Measurements from ENCODE around the gene ACOT13. TPM values are rescaled to one million over a fixed set of nuclear protein-coding genes. Genes with fewer than 3 reads are reported as not detected.

The ACOT13 gene
- total and polyA plus RNA-seq, 2 of the 8 experiments (the other 6 are each of a cell fraction or from before 2014, with no cell fraction given): 27.6 to 40.6 TPM

GRCh38 chr6:24692003-24692402 lies 25.1 kb downstream of the ACOT13 start:
- Histone ChIP-seq H3K4ac (replicated peaks; ENCODE audit: insufficient read length, low read depth, low read length) (no peak overlapping the region), H2BK120ac (replicated peaks; ENCODE audit: low read depth, low read length) (no peak overlapping the region), H3K56ac (replicated peaks; ENCODE audit: insufficient read length, low read depth, low read length) (no peak overlapping the region), H2AFZ (ENCODE audit: low read length) (no peak overlapping the region), H3K4me3 (ENCODE audit: extremely low read depth in 1 of 4, insufficient read depth in 2 of 4, low read depth in 3 of 4, low read length in 4 of 4) (no peak overlapping the region), H2BK12ac (ENCODE audit: low read depth, low read length) (no peak overlapping the region), H3K14ac (ENCODE audit: insufficient read length) (no peak overlapping the region), H3K27ac (ENCODE audit: low read depth, low read length) (no peak overlapping the region), H4K5ac (ENCODE audit: insufficient read length, low read depth, low read length) (no peak overlapping the region), H2BK5ac (ENCODE audit: low read depth, low read length) (no peak overlapping the region), H3K23ac (ENCODE audit: insufficient read length) (no peak overlapping the region), H4K91ac (replicated peaks; ENCODE audit: insufficient read length, low read length) (no peak overlapping the region), H3K79me2 (ENCODE audit: control insufficient read depth in 1 of 2, insufficient read depth in 2 of 2, low read length in 2 of 2) (no peaks in the 10 kb centered on the region), H2AK5ac (ENCODE audit: low read depth, low read length) (no peak overlapping the region), H3K9me3 (ENCODE audit: insufficient read depth in 2 of 2, low read depth in 1 of 2, low read length in 1 of 2) (no peaks in the 10 kb centered on the region), H3K36me3 (ENCODE audit: control insufficient read depth in 2 of 4, insufficient read depth in 4 of 4, low read length in 3 of 4) (peaks cover 0 to 3% (median 0%) of the 10 kb centered on the region in 4 experiments; a peak in 1 of 8 replicates), H3K4me1 (replicated peaks in 1 of 4; ENCODE audit: control insufficient read depth in 3 of 4, insufficient read depth in 4 of 4, low read length in 3 of 4) (no peaks in the 10 kb centered on the region), H3K79me1 (ENCODE audit: low read depth, low read length) (no peaks in the 10 kb centered on the region), H3K18ac (ENCODE audit: extremely low read depth, low read length) (no peak overlapping the region), H4K20me1 (replicated peaks in 1 of 2; ENCODE audit: control insufficient read depth in 1 of 2, insufficient read depth in 2 of 2, low read length in 2 of 2) (no peaks in the 10 kb centered on the region), H4K8ac (ENCODE audit: extremely low read depth, insufficient read depth, low read length) (no peak overlapping the region), H2BK20ac (ENCODE audit: low read length) (no peak overlapping the region), H3K9ac (replicated peaks in 1 of 4; ENCODE audit: extremely low read depth in 1 of 4, low read depth in 3 of 4, low read length in 3 of 4) (no peak overlapping the region), H3K27me3 (replicated peaks in 1 of 4; ENCODE audit: control insufficient read depth in 3 of 4, extremely low read depth in 1 of 4, insufficient read depth in 3 of 4, low read length in 3 of 4) (no peaks in the 10 kb centered on the region), H3K23me2 (ENCODE audit: low read depth, low read length) (no peaks in the 10 kb centered on the region), H2BK15ac (ENCODE audit: low read length) (no peak overlapping the region), H3K4me2 (ENCODE audit: insufficient read depth in 1 of 2, low read depth in 2 of 2, low read length in 2 of 2) (no peak overlapping the region)
- TF ChIP-seq RFX5 (IDR thresholded peaks at IDR 0.05; ENCODE audit: borderline replicate concordance, low read depth, low read length) (no peak), ZNF274 (IDR thresholded peaks at IDR 0.05; ENCODE audit: borderline replicate concordance, extremely low read depth, low read length) (no peak), CEBPB (IDR thresholded peaks at IDR 0.05; ENCODE audit: low read depth, low read length) (no peak)
- DNase-seq (ENCODE audit: low read depth in 1 of 2, low spot score in 2 of 2) (no peak), FAIRE-seq (no peak)
- CTCF ChIA-PET (ENCODE audit: partially characterized antibody): interaction anchor here (0.8 to 3.7 kb wide), 4 partner anchors 26 to 167 kb away, joined by 3 to 23 read pairs (median 8); partner anchors contain the start of genes ACOT13 and TDP2
- WGBS, 2 experiments (ENCODE audit: extremely low coverage in 1 of 2, insufficient coverage in 1 of 2, insufficient read length in 1 of 2, insufficient replicate concordance in 2 of 2, low coverage in 1 of 2, low lambda C conversion rate in 2 of 2, missing lambda C conversion rate in 1 of 2): 85% methylated on average over 4 of the region's 4 CpGs; no CpG with 5 or more reads in 1 of the 2 experiments
- POLR2A ChIA-PET (ENCODE audit: partially characterized antibody): interaction anchor here (0.9 to 2.5 kb wide), 3 partner anchors 10 to 112 kb away, joined by 3 to 10 read pairs (median 5); no protein-coding TSS in a partner anchor
